ENCODE results near the gene NAA25.

The NAA25 gene

DNA sequence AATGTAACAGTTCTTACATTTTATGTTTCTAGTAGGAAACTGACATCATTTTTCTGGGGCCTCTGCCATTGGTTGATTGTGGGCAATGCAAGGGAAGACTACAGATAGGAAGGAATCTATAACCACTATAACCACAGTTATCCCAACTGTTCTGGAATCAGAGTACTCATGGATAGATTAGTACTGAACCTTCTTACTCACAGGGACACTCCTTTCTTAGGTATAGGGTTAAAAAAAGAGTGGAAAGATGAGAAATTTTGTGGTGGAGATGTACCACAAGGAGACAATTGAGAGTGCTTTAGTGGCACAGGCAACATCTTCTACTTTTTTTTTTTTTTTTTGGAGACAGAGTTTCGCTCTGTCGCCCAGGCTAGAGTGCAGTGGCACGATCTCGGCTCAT is 116.6 kb downstream of the NAA25 start:
- TF ChIP-seq POU2F2 (IDR thresholded peaks at IDR 0.05; ENCODE audit: low read depth, low read length) = no peak
- no peak for TF ChIP-seq SPI1 (IDR thresholded peaks at IDR 0.05; ENCODE audit: low read depth, low read length)
- no peak for TF ChIP-seq POLR2A (IDR thresholded peaks at IDR 0.05; ENCODE audit: low read depth, low read length)
- no peak for TF ChIP-seq PAX5 (IDR thresholded peaks at IDR 0.05; ENCODE audit: insufficient read depth, low read length, severe bottlenecking)
- no peak for TF ChIP-seq TAF1 (IDR thresholded peaks at IDR 0.05; ENCODE audit: low read depth, low read length)
- no peak for FAIRE-seq
- DNase-seq (ENCODE audit: insufficient read length, low spot score) = no peak

DNA sequence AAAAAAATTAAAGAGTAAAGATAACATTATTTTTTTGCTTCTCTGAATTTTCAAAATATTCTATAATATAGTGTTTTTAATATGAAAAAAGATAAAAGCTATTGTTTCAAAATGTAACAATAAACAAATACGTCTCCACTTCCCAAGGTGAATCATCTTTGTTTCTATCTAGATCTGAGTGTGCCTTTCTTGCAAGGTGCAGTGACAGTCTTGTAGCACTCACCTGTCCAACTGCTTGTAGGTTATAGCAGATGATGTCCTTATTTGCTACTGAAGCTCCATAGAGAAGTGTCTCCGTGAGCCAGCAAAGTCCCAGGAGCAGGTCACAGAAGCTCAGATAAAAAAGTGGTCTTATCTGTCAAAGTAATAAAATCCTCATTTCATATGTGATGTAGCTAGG is 117.0 kb downstream of the NAA25 start:
- no peak for DNase-seq (ENCODE audit: insufficient read length, low spot score)
- no peak for FAIRE-seq
- TF ChIP-seq PAX5 (IDR thresholded peaks at IDR 0.05; ENCODE audit: insufficient read depth, low read length, severe bottlenecking) = no peak
- TF ChIP-seq POLR2AphosphoS5 (IDR thresholded peaks at IDR 0.05; ENCODE audit: low read depth, low read length) = no peak
- TF ChIP-seq TAF1 (IDR thresholded peaks at IDR 0.05; ENCODE audit: low read depth, low read length) = no peak
- no peak for TF ChIP-seq POU2F2 (IDR thresholded peaks at IDR 0.05; ENCODE audit: low read depth, low read length)
- TF ChIP-seq POLR2A (IDR thresholded peaks at IDR 0.05; ENCODE audit: low read depth, low read length) = no peak
- no peak for TF ChIP-seq SPI1 (IDR thresholded peaks at IDR 0.05; ENCODE audit: low read depth, low read length)

DNA sequence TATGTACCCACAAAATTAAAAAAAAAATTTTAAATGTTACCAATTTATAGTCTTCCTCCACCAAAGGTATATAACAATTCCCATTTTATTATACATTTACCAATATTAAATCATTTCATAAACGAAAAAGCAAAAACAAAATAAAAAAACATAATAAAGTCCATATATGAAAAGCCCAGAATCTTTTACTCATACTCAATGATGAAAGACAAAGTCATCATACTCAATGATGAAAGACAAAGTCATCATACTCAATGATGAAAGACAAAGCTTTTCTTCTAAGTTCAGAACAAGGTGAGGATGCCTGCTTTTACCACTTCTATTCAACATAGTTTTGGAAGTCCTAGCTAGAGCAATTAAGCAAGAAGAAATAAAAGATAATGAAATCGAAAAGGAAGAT is 123.8 kb downstream of the NAA25 start:
- TF ChIP-seq SPI1 (IDR thresholded peaks at IDR 0.05; ENCODE audit: low read depth, low read length) (no peak), TAF1 (IDR thresholded peaks at IDR 0.05; ENCODE audit: low read depth, low read length) (no peak), POLR2AphosphoS5 (IDR thresholded peaks at IDR 0.05; ENCODE audit: low read depth, low read length) (no peak), POU2F2 (IDR thresholded peaks at IDR 0.05; ENCODE audit: low read depth, low read length) (no peak), PAX5 (IDR thresholded peaks at IDR 0.05; ENCODE audit: insufficient read depth, low read length, severe bottlenecking) (no peak), POLR2A (IDR thresholded peaks at IDR 0.05; ENCODE audit: low read depth, low read length) (no peak)
- FAIRE-seq (no peak), DNase-seq (ENCODE audit: insufficient read length, low spot score) (no peak)

DNA sequence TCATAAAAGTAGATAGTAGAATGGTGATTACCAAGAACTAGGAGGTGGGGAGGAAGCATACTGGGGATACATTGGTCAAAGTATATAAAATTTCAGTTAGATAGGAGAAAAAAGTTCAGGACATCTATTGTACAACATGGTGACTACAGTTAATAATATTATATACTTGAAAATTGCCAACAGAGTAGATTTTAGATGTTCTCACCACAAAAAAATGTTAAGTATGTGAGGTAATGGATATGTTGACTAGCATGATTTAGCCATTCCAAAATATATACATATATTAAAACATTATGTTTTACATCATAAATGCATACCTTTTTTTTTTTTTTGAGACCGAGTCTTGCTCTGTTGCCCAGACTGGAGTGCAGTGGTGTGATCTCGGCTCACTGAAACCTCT is 126.6 kb downstream of the NAA25 start:
- DNase-seq (ENCODE audit: insufficient read length, low spot score) (no peak), FAIRE-seq (no peak)
- no peak for TF ChIP-seq POLR2A (IDR thresholded peaks at IDR 0.05; ENCODE audit: low read depth, low read length)
- no peak for TF ChIP-seq PAX5 (IDR thresholded peaks at IDR 0.05; ENCODE audit: insufficient read depth, low read length, severe bottlenecking)
- TF ChIP-seq SPI1 (IDR thresholded peaks at IDR 0.05; ENCODE audit: low read depth, low read length) = no peak
- TF ChIP-seq POLR2AphosphoS5 (IDR thresholded peaks at IDR 0.05; ENCODE audit: low read depth, low read length) = no peak
- TF ChIP-seq TAF1 (IDR thresholded peaks at IDR 0.05; ENCODE audit: low read depth, low read length) = no peak
- no peak for TF ChIP-seq POU2F2 (IDR thresholded peaks at IDR 0.05; ENCODE audit: low read depth, low read length)

DNA sequence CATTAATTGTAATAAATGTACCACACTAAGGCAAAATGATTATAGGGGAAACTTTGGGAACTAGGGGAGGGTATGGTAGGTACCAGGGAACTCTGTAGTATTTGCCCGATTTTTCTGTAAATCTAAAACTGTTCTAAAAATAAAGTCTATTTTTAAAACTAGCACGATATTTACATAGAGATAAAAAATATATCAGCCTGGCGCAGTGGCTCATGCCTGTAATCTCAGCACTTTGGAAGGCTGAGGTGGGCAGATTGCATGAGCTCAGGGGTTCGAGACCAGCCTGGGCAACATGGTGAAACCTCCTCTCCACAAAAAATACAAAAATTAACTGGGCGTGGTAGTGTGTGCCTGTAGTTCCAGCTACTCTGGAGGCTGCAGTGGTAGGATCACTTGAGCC is 128.0 kb downstream of the NAA25 start:
- TF ChIP-seq TAF1 (IDR thresholded peaks at IDR 0.05; ENCODE audit: low read depth, low read length) (no peak), SPI1 (IDR thresholded peaks at IDR 0.05; ENCODE audit: low read depth, low read length) (no peak), POLR2A (IDR thresholded peaks at IDR 0.05; ENCODE audit: low read depth, low read length) (no peak), PAX5 (IDR thresholded peaks at IDR 0.05; ENCODE audit: insufficient read depth, low read length, severe bottlenecking) (no peak), POU2F2 (IDR thresholded peaks at IDR 0.05; ENCODE audit: low read depth, low read length) (no peak), POLR2AphosphoS5 (IDR thresholded peaks at IDR 0.05; ENCODE audit: low read depth, low read length) (no peak)

DNA sequence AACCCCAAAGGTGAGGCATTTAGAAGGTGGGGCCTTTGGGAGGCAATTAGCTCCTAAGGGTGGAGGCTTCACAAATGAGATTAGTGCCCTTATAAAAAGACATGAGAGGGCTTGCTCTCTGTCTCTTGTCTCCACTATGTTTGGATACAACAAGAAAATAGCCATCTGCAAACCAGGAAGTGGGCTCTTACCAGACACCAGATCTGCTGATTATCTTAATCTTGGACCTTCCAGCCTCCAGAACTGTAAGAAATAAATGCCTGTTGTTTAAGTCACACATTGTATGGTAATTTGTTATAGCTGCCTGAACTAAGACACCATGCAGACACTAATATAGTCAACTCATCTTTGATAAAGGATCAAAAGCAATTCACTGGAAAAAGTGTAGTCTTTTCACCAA is 130.0 kb downstream of the NAA25 start:
- FAIRE-seq (no peak), DNase-seq (ENCODE audit: insufficient read length, low spot score) (no peak)
- TF ChIP-seq POLR2AphosphoS5 (IDR thresholded peaks at IDR 0.05; ENCODE audit: low read depth, low read length) (no peak), POLR2A (IDR thresholded peaks at IDR 0.05; ENCODE audit: low read depth, low read length) (no peak), PAX5 (IDR thresholded peaks at IDR 0.05; ENCODE audit: insufficient read depth, low read length, severe bottlenecking) (no peak), SPI1 (IDR thresholded peaks at IDR 0.05; ENCODE audit: low read depth, low read length) (no peak), TAF1 (IDR thresholded peaks at IDR 0.05; ENCODE audit: low read depth, low read length) (no peak), POU2F2 (IDR thresholded peaks at IDR 0.05; ENCODE audit: low read depth, low read length) (no peak)

More for the DNA sequence above, 128.0 kb downstream of the NAA25 start:
- FAIRE-seq (no peak), DNase-seq (ENCODE audit: insufficient read length, low spot score) (no peak)

DNA sequence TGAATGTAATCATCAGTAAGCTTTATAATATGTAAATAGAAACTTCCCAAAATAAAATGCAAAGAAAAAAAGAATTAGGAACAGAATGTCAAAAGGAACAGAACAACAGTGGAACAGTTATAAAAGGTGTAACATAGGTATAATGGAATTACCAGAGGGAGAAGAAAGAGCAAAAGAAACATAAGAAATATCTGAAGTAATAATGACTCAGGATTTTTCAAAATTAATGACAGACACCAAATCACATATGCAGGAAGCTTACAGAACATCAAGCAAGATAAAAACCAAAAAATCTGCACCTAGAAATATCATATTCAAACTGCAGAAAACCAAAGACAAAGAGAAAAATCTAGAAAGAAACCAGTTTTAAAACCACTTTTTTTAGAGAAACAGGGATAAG is 131.7 kb downstream of the NAA25 start:
- DNase-seq (ENCODE audit: insufficient read length, low spot score) (no peak), FAIRE-seq (no peak)
- TF ChIP-seq PAX5 (IDR thresholded peaks at IDR 0.05; ENCODE audit: insufficient read depth, low read length, severe bottlenecking) (no peak), POLR2A (IDR thresholded peaks at IDR 0.05; ENCODE audit: low read depth, low read length) (no peak), SPI1 (IDR thresholded peaks at IDR 0.05; ENCODE audit: low read depth, low read length) (no peak), POLR2AphosphoS5 (IDR thresholded peaks at IDR 0.05; ENCODE audit: low read depth, low read length) (no peak)

Measured in GM12891 (cell line).